Measurements from ENCODE around the gene THRA. TPM values are rescaled to one million over a fixed set of nuclear protein-coding genes. Genes with fewer than 3 reads are reported as not detected.

The THRA gene
- total RNA-seq, 1 experiment from 2014 or later: 11.7 TPM

- POLR2A ChIA-PET: interaction anchor here (0.5 to 0.6 kb wide), 3 partner anchors 83 to 201 kb away, joined by 3 to 8 read pairs (median 4); no protein-coding TSS in a partner anchor
Observed at GRCh38 chr17:40015005-40015997, 47.5 kb upstream of the THRA start, which contains the start of gene CSF3. CSF3 (plus strand) TSS chr17:40015440; CDS start chr17:40015475, 35 bp downstream.

GRCh38 chr17:40015998-40016985, 46.5 kb upstream of the THRA start:
- ATAC-seq (no peak), DNase-seq (ENCODE audit: low read depth, low spot score) (no peak)
- intact Hi-C loops (cut with micrococcal nuclease; ENCODE audit: unreplicated experiment): loop anchor here (10.0 kb wide), 1 partner anchor 99 kb away; no protein-coding TSS in a partner anchor
- no TSS peak for BruUV-seq (replicated peaks)
- H3K36me3 ChIP-seq (ENCODE audit: control insufficient read depth, insufficient read depth, low read length): no peaks in the 10 kb centered on the region
- POLR2A ChIA-PET: no interaction called here
- H3K4me1 ChIP-seq (ENCODE audit: control insufficient read depth, insufficient read depth, low read length): peaks cover 3% of the 10 kb centered on the region
- H3K4me3 ChIP-seq (ENCODE audit: low read depth in 2 of 2, low read length in 2 of 2): no peak overlapping the region
- CTCF ChIA-PET: interaction anchor here (0.6 to 2.9 kb wide), 4 partner anchors 12 to 108 kb away, joined by 3 to 13 read pairs (median 4); no protein-coding TSS in a partner anchor
- TF ChIP-seq CTCF (IDR thresholded peaks at IDR 0.05) (no peak), SIN3A (IDR thresholded peaks at IDR 0.05; ENCODE audit: borderline replicate concordance, insufficient read depth, low read depth, low read length) (no peak), POLR2AphosphoS5 (IDR thresholded peaks at IDR 0.05; ENCODE audit: low read depth, low read length) (no peak), REST (IDR thresholded peaks at IDR 0.05; ENCODE audit: insufficient read depth in 1 of 2, low read depth in 2 of 2, low read length in 1 of 2) (no peak), TCF7L2 (IDR thresholded peaks at IDR 0.05; ENCODE audit: low read depth, low read length) (no peak)
- H3K27me3 ChIP-seq (ENCODE audit: control insufficient read depth, insufficient read depth, low read length): no peaks in the 10 kb centered on the region
- in situ Hi-C loops (cut with HindIII; ENCODE audit: low pct_unique_long_range_greater_than_20kb, low sequenced_read_pairs): no loop called here
- no peaks in the 10 kb centered on the region for H3K9me3 ChIP-seq (ENCODE audit: control insufficient read depth, insufficient read depth, low read depth, low read length)
- no peak overlapping the region for H3K27ac ChIP-seq (ENCODE audit: low read length)

More at GRCh38 chr17:40015005-40015997, 47.5 kb upstream of the THRA start, which contains the start of gene CSF3:
- intact Hi-C loops (cut with micrococcal nuclease; ENCODE audit: unreplicated experiment): loop anchor here (10.0 kb wide), 1 partner anchor 100 kb away; no protein-coding TSS in a partner anchor
- Histone ChIP-seq H3K4me1 (ENCODE audit: control insufficient read depth, insufficient read depth, low read length) (no peaks in the 10 kb centered on the region), H3K27ac (ENCODE audit: low read length) (no peak within 1 kb of the TSS), H3K36me3 (ENCODE audit: control insufficient read depth, insufficient read depth, low read length) (no peaks in the 10 kb centered on the region), H3K9me3 (ENCODE audit: control insufficient read depth, insufficient read depth, low read depth, low read length) (no peaks in the 10 kb centered on the region), H3K4me3 (ENCODE audit: low read depth in 2 of 2, low read length in 2 of 2) (no peak within 1 kb of the TSS), H3K27me3 (ENCODE audit: control insufficient read depth, insufficient read depth, low read length) (no peaks in the 10 kb centered on the region)
- CTCF ChIA-PET: interaction anchor here (0.6 to 2.9 kb wide), 6 partner anchors 13 to 120 kb away, joined by 3 to 13 read pairs (median 4); no protein-coding TSS in a partner anchor
- DNase-seq (ENCODE audit: low read depth, low spot score) (no peak), ATAC-seq (no peak)
- TF ChIP-seq TCF7L2 (IDR thresholded peaks at IDR 0.05; ENCODE audit: low read depth, low read length): no peak
- no TSS peak for BruUV-seq (replicated peaks)
- in situ Hi-C loops (cut with HindIII; ENCODE audit: low pct_unique_long_range_greater_than_20kb, low sequenced_read_pairs): no loop called here

All from Panc1 (cell line).